A673 (cell line): ENCODE data around the gene RCBTB1.
"Not testable (repeated sequence)": the region's sequence is repeated elsewhere in the genome, so short reads cannot be mapped to it uniquely, and the experiment has no call there.

Experiments
- CTCF ChIP-seq: fragments of 300-800, 200-600 bp; sonication (generic); conservative IDR thresholded peaks from 2 replicates; pipeline ENCODE4 v1.5.1; 2017; ENCODE audit warnings: low read depth, mild to moderate bottlenecking, antibody characterized with exemption, low read length, moderate library complexity, mixed read lengths
- EZH2 ChIP-seq: fragments of 200-600 bp; sonication (generic); IDR thresholded peaks from 2 replicates; pipeline ENCODE4 v1.6.1; 2017; ENCODE audit warnings: borderline replicate concordance, low read depth, mild to moderate bottlenecking, mixed read lengths, antibody characterized with exemption, low read length; ENCODE audit not compliant: poor library complexity, severe bottlenecking

DNA sequence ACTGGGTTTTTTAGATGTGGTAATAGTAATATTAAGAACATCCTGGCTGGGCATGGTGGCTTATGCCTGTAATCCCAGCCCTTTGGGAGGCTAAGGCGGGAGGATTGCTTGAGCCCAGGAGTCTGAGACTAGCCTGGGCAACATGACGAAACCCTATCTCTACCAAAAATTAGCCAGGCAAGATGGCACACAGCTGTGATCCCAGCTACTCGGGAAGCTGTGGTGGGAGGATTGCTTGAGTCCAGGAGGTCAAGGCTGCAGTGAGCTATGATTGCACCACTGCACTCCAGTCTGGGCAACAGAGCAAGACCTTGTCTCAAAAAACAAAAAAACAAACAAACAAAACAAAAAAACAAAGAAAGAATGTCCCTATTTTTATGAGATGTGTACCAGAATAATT is 5.4 kb upstream of the RCBTB1 start:
- not testable (repeated sequence) for TF ChIP-seq CTCF, EZH2
